Esophagus muscularis mucosa (tissue), 3 donors: ENCODE data around the gene CRIP2.

Experiments
- POLR2A ChIP-seq: fragments of 450-650 bp; IDR thresholded peaks from one replicate; pipeline ENCODE4 v1.6.1; 2017; ENCODE audit warnings: antibody characterized with exemption, moderate library complexity, mild to moderate bottlenecking, low read depth
- POLR2AphosphoS5 ChIP-seq, 2 donors: sonication (generic); formaldehyde crosslinking; IDR thresholded peaks; one replicate each; pipeline ENCODE4 v1.6.1; 2017; ENCODE audit warnings: antibody characterized with exemption in 2 of 2
- TF ChIP-seq, protein P1 (sequence below), 3 experiments: fragments of 200-600 bp in 2 of 3; fragments of 450-650 bp in 1 of 3; sonication (generic) in 2 of 3; IDR thresholded peaks; one replicate each; pipeline ENCODE4 v1.5.1; 2017 to 2019; ENCODE audit warnings: antibody characterized with exemption in 3 of 3, mild to moderate bottlenecking in 2 of 3, moderate library complexity in 1 of 3

DNA sequence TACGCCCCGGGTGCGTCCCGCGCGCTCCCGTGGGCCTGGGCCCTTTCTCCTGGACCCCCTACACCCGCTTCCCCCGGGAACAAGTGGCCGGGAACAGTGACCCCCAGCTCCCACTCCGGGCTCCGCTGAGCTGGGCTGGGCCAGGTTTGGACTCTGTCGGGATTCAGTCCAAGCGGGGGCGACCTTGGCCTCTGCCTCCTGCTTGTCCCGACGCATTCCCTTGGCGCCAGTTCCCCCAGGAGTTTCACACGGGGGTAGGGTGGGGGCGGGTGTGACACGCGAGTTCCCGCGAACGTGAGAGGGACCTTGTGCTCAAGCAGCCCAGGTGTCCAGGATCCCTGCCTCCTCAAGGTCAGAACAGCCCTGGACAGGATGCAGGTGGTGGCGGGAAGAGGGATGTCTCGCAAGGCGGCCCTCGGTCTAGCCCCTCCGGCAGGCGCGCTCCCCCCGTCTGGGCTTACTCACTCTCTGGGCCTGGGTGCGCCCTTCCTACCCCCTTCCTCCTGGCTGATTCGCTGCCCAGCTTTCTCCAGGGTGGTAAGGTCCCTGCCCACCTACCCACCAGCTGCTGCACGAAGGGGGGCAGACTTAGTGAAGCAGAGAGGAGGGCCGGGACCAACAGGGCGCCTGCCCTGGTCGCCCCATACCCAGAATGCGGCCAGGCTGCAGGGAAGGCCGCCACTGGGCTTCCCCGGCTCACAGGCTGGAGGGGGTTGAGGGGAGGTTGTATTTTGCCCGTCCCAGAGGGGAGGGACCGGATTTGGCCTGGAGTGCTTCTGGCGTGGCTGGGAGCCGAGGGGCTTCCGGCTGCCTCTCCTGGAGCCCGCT, 862 bp downstream of the CRIP2 start:
- TF ChIP-seq, protein P1, sequence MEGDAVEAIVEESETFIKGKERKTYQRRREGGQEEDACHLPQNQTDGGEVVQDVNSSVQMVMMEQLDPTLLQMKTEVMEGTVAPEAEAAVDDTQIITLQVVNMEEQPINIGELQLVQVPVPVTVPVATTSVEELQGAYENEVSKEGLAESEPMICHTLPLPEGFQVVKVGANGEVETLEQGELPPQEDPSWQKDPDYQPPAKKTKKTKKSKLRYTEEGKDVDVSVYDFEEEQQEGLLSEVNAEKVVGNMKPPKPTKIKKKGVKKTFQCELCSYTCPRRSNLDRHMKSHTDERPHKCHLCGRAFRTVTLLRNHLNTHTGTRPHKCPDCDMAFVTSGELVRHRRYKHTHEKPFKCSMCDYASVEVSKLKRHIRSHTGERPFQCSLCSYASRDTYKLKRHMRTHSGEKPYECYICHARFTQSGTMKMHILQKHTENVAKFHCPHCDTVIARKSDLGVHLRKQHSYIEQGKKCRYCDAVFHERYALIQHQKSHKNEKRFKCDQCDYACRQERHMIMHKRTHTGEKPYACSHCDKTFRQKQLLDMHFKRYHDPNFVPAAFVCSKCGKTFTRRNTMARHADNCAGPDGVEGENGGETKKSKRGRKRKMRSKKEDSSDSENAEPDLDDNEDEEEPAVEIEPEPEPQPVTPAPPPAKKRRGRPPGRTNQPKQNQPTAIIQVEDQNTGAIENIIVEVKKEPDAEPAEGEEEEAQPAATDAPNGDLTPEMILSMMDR (IDR thresholded peaks at IDR 0.05) = no peak
- no peak for TF ChIP-seq POLR2A
- TF ChIP-seq POLR2AphosphoS5 (IDR thresholded peaks at IDR 0.05) = peak in 1 of 2 donors; percentile 57
